GM12864 (cell line): ENCODE results near the gene YTHDF1.
"Not testable (repeated sequence)": the region's sequence is repeated elsewhere in the genome, so short reads cannot be mapped to it uniquely, and the experiment has no call there.

ENCODE experiments used
- DNase-seq: peaks from one replicate; pipeline ENCODE4 v3.0.0-alpha.2; 2011; ENCODE audit warnings: low read depth
- H3K4me3 ChIP-seq: 2 replicates; pipeline ENCODE4 v1.5.1; 2011; ENCODE audit warnings: mild to moderate bottlenecking, low read depth, low read length, control low read depth
- TF ChIP-seq, protein P1 (sequence below): IDR thresholded peaks from 2 replicates; pipeline ENCODE4 v1.5.1; 2011; ENCODE audit warnings: low read depth, mild to moderate bottlenecking, moderate library complexity, low read length, control low read depth, inconsistent platforms; ENCODE audit errors: missing control alignments

The YTHDF1 gene

DNA sequence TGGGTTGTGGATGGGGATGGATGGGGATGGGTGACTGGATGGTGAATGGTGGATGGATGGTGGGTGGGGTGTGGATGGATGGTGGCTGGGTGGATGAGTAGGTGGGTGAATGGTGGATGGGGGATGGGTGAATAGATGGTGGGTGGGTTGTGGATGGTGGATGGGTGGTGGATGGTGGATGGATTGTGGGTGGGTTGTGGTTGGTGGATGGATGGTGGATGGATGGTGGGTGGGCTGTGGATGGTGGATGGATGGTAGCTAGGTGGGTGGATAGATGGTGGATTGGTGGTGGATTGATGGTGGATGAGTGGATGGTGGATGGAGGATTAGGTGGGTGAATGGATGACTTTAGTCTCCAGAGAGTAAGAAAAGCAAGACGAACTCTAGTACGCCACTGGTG is 57.6 kb downstream of the YTHDF1 start:
- TF ChIP-seq, protein P1, sequence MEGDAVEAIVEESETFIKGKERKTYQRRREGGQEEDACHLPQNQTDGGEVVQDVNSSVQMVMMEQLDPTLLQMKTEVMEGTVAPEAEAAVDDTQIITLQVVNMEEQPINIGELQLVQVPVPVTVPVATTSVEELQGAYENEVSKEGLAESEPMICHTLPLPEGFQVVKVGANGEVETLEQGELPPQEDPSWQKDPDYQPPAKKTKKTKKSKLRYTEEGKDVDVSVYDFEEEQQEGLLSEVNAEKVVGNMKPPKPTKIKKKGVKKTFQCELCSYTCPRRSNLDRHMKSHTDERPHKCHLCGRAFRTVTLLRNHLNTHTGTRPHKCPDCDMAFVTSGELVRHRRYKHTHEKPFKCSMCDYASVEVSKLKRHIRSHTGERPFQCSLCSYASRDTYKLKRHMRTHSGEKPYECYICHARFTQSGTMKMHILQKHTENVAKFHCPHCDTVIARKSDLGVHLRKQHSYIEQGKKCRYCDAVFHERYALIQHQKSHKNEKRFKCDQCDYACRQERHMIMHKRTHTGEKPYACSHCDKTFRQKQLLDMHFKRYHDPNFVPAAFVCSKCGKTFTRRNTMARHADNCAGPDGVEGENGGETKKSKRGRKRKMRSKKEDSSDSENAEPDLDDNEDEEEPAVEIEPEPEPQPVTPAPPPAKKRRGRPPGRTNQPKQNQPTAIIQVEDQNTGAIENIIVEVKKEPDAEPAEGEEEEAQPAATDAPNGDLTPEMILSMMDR: no peak
- no peak for DNase-seq
- H3K4me3 ChIP-seq: no peak overlapping the region

GRCh38 chr20:63157431-63157830 is 58.5 kb downstream of the YTHDF1 start:
- not testable (repeated sequence) for DNase-seq, H3K4me3 ChIP-seq

GRCh38 chr20:63156221-63156671 is 59.7 kb downstream of the YTHDF1 start:
- H3K4me3 ChIP-seq: no peak overlapping the region
- DNase-seq: no peak
- TF ChIP-seq, protein P1: no peak

- DNase-seq: no peak
- H3K4me3 ChIP-seq: no peak overlapping the region
- TF ChIP-seq, protein P1: no peak
These were observed 60.4 kb downstream of the YTHDF1 start for GRCh38 chr20:63155266-63156165.

GRCh38 chr20:63154395-63154794 is 61.5 kb downstream of the YTHDF1 start:
- no peak for DNase-seq
- H3K4me3 ChIP-seq: no peak overlapping the region
- TF ChIP-seq, protein P1: no peak

- TF ChIP-seq, protein P1: no peak
- DNase-seq: no peak
- no peak overlapping the region for H3K4me3 ChIP-seq
These were observed 62.4 kb downstream of the YTHDF1 start for GRCh38 chr20:63153254-63154221.
